B cell (primary cell): ENCODE data around the gene TPP2. TPM values are rescaled to one million over a fixed set of nuclear protein-coding genes. Genes with fewer than 3 reads are reported as not detected.
A peak's percentile ranks its signal among the peaks of the same experiment; 100 is the strongest.

Experiments
- ATAC-seq: fragments of 200-7000 bp; cut with Tn5 transposase; one replicate; pipeline ENCODE4 v1.10.0; 2021; ENCODE audit warnings: low read depth, mild to moderate bottlenecking, moderate number of reproducible peaks, moderate library complexity
- CTCF ChIA-PET: fragments of 350-600 bp; sonication (Branson Sonifier 250); formaldehyde crosslinking; loops from one replicate; lab custom pipeline; 2021; ENCODE audit warnings: antibody characterized with exemption, inconsistent platforms; lab: Charles Lee
- POLR2A ChIA-PET: fragments of 350-600 bp; sonication (Branson Sonifier 250); formaldehyde crosslinking; loops from one replicate; lab custom pipeline; 2021; ENCODE audit warnings: antibody characterized with exemption; lab: Charles Lee
- DNase-seq: peaks from one replicate; pipeline ENCODE4 v3.0.0; 2013
- H2AFZ ChIP-seq: 2 replicates; pipeline ENCODE4 v1.6.1; 2012; ENCODE audit warnings: mild to moderate bottlenecking, low read depth, low read length; ENCODE audit not compliant: insufficient read depth, poor library complexity, severe bottlenecking
- H3K27ac ChIP-seq, 2 donors: 1 replicate in 1 of 2; 2 replicates in 1 of 2; pipeline ENCODE4 v1.5.1; 2012 to 2013; ENCODE audit warnings: low read length in 2 of 2, mild to moderate bottlenecking in 2 of 2, moderate library complexity in 1 of 2
- H3K27me3 ChIP-seq, 4 experiments: fragments of 200-600 bp in 1 of 4; sonication (generic) in 1 of 4; replicated peaks in 1 of 4; 1 replicate in 2 of 4; 2 replicates in 2 of 4; pipeline versions ENCODE4 v1.6.1 to v1.7.0; 2013 to 2016; ENCODE audit warnings: low read length in 3 of 4, mild to moderate bottlenecking in 2 of 4, mixed read lengths in 1 of 4, moderate library complexity in 1 of 4; ENCODE audit not compliant: insufficient read depth in 4 of 4, control insufficient read depth in 3 of 4; ENCODE audit errors: control extremely low read depth in 1 of 4
- H3K36me3 ChIP-seq, 2 experiments: replicated peaks in 1 of 2; 1 replicate in 1 of 2; 2 replicates in 1 of 2; pipeline versions ENCODE4 v1.6.1 to v1.7.1; 2013; ENCODE audit warnings: low read length in 1 of 2; ENCODE audit not compliant: insufficient read depth in 2 of 2, control insufficient read depth in 1 of 2; ENCODE audit errors: control extremely low read depth in 1 of 2, extremely low read depth in 1 of 2
- H3K4me1 ChIP-seq, 2 donors: fragments of 200-600 bp in 1 of 2; sonication (generic) in 1 of 2; 1 replicate in 1 of 2; 2 replicates in 1 of 2; pipeline versions ENCODE4 v1.5.1 to v1.6.1; 2013 to 2017; ENCODE audit warnings: low read length in 2 of 2; ENCODE audit not compliant: control insufficient read depth in 2 of 2, insufficient read depth in 2 of 2
- H3K4me2 ChIP-seq: replicated peaks from 2 replicates; pipeline ENCODE3; 2012; ENCODE audit warnings: mild to moderate bottlenecking, low read depth, low read length; ENCODE audit not compliant: poor library complexity, severe bottlenecking
- H3K4me3 ChIP-seq, 5 experiments: fragments of 200-600 bp in 1 of 5; sonication (generic) in 1 of 5; 1 replicate in 3 of 5; 2 replicates in 2 of 5; pipeline versions ENCODE4 v1.5.1 to v1.7.0; 2011 to 2016; ENCODE audit warnings: low read length in 4 of 5, mild to moderate bottlenecking in 4 of 5, low read depth in 2 of 5, control low read depth in 1 of 5, moderate library complexity in 1 of 5; ENCODE audit not compliant: insufficient read depth in 1 of 5; ENCODE audit errors: control extremely low read depth in 1 of 5, extremely low read depth in 1 of 5
- H3K79me2 ChIP-seq: fragments of 200-600 bp; sonication (generic); one replicate; pipeline ENCODE4 v1.6.0; 2016; ENCODE audit warnings: low read length; ENCODE audit not compliant: control insufficient read depth, insufficient read depth
- H3K9ac ChIP-seq: fragments of 200-600 bp; sonication (generic); 2 replicates; pipeline ENCODE4 v1.6.1; 2017; ENCODE audit warnings: mild to moderate bottlenecking, low read length, moderate library complexity
- H3K9me3 ChIP-seq, 3 donors: one replicate each; pipeline versions ENCODE4 v1.6.1 to v1.7.1; 2013; ENCODE audit warnings: low read length in 2 of 3; ENCODE audit not compliant: control insufficient read depth in 2 of 3, insufficient read depth in 1 of 3; ENCODE audit errors: control extremely low read depth in 1 of 3
- H4K20me1 ChIP-seq: 2 replicates; pipeline ENCODE4 v1.6.0; 2012; ENCODE audit warnings: mild to moderate bottlenecking, low read length; ENCODE audit not compliant: insufficient read depth, control insufficient read depth, poor library complexity, severe bottlenecking
- H3K27ac Mint-ChIP-seq: one replicate; pipeline ENCODE4 v1.8.0; 2021; ENCODE audit warnings: mixed read lengths
- H3K27me3 Mint-ChIP-seq: one replicate; pipeline ENCODE4 v1.8.0; 2021; ENCODE audit warnings: mixed read lengths
- H3K4me1 Mint-ChIP-seq: one replicate; pipeline ENCODE4 v1.8.0; 2021; ENCODE audit warnings: mixed read lengths
- H3K4me3 Mint-ChIP-seq: one replicate; pipeline ENCODE4 v1.8.0; 2021; ENCODE audit warnings: mixed read lengths
- H3K9me3 Mint-ChIP-seq: one replicate; pipeline ENCODE4 v1.8.0; 2022; ENCODE audit warnings: mixed read lengths; ENCODE audit not compliant: insufficient read depth
- EZH2 ChIP-seq: IDR thresholded peaks from 2 replicates; pipeline ENCODE4 v1.6.1; 2012; ENCODE audit warnings: borderline replicate concordance, low read depth, mild to moderate bottlenecking, moderate library complexity, low read length; ENCODE audit not compliant: insufficient read depth, poor library complexity, severe bottlenecking
- WGBS: methylation state at CpG from one replicate; pipeline ENCODE4 v1.1.5; 2013; ENCODE audit warnings: missing lambda C conversion rate; ENCODE audit not compliant: insufficient coverage; 5-methylcytosine and 5-hydroxymethylcytosine counted together
- intact Hi-C: fragments of 100-400 bp; cut with micrococcal nuclease; formaldehyde crosslinking; loops from one replicate; pipeline ENCODE4 v1.10.0; 2022
- polyA plus RNA-seq: library from polyadenylated mRNA; depleted of rRNA; stranded (reverse); fragments of >200 nt; gene quantifications from 2 replicates; pipeline ENCODE4 v1.2.3, GENCODE V29; 2012
- total RNA-seq, 2 donors: library from RNA; stranded (reverse); fragments of 120-200 nt in 1 of 2; gene quantifications; 1 replicate in 1 of 2; 2 replicates in 1 of 2; pipeline versions ENCODE4 v1.2.3 to v1.2.4, GENCODE V29; 2013 to 2022
- TF ChIP-seq, protein P1 (sequence below): fragments of 200-600 bp; IDR thresholded peaks from one replicate; pipeline ENCODE4 v1.8.0; 2022; ENCODE audit warnings: antibody characterized with exemption, mild to moderate bottlenecking

TPP2 gene
- total and polyA plus RNA-seq, 2 donors (not counting 1 experiment from before 2014, with no cell fraction given) = 22.1 to 51.1 TPM

DNA sequence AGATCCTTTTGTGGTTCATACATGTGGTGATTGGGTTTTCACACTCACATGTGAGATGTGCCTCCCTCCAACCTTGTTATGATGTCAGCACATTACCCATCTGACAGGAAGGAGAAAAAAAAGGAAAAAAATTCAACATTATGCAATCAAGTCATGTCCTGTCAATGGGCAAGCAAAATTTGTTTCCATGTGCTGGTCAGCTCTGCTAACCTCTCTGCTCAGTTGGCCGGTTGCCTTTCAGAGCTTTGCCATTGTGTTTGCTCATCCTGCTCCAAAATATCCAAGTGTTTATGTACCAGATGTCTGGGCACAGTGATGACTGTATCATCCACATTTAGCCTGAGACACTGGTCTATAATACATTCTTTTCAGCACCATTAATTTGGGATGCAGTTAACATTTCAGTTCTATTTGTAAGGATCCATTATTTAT, 125.0 kb downstream of the TPP2 start:
- Mint-ChIP-seq H3K27me3 (peaks cover 24% of the 10 kb centered on the region), H3K4me1 (no peaks in the 10 kb centered on the region), H3K27ac (no peak overlapping the region), H3K9me3 (no peaks in the 10 kb centered on the region), H3K4me3 (no peak overlapping the region)
- Histone ChIP-seq H3K9ac (no peak overlapping the region), H3K4me1 (no peaks in the 10 kb centered on the region), H3K27me3 (peaks cover 0 to 2% (median 0%) of the 10 kb centered on the region in 4 experiments), H3K79me2 (no peaks in the 10 kb centered on the region), H3K27ac (no peak overlapping the region), H3K36me3 (no peaks in the 10 kb centered on the region), H3K9me3 (no peaks in the 10 kb centered on the region), H3K4me3 (no peak overlapping the region), H4K20me1 (no peaks in the 10 kb centered on the region), H3K4me2 (no peak overlapping the region), H2AFZ (no peak overlapping the region)
- 0% methylated on average over 1 of the region's 1 CpG for WGBS
- ATAC-seq (no peak), DNase-seq (no peak)
- no peak for TF ChIP-seq EZH2
- TF ChIP-seq, protein P1, sequence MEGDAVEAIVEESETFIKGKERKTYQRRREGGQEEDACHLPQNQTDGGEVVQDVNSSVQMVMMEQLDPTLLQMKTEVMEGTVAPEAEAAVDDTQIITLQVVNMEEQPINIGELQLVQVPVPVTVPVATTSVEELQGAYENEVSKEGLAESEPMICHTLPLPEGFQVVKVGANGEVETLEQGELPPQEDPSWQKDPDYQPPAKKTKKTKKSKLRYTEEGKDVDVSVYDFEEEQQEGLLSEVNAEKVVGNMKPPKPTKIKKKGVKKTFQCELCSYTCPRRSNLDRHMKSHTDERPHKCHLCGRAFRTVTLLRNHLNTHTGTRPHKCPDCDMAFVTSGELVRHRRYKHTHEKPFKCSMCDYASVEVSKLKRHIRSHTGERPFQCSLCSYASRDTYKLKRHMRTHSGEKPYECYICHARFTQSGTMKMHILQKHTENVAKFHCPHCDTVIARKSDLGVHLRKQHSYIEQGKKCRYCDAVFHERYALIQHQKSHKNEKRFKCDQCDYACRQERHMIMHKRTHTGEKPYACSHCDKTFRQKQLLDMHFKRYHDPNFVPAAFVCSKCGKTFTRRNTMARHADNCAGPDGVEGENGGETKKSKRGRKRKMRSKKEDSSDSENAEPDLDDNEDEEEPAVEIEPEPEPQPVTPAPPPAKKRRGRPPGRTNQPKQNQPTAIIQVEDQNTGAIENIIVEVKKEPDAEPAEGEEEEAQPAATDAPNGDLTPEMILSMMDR = no peak
- CTCF ChIA-PET = no interaction called here
- POLR2A ChIA-PET = no interaction called here
- intact Hi-C loops = no loop called here

DNA sequence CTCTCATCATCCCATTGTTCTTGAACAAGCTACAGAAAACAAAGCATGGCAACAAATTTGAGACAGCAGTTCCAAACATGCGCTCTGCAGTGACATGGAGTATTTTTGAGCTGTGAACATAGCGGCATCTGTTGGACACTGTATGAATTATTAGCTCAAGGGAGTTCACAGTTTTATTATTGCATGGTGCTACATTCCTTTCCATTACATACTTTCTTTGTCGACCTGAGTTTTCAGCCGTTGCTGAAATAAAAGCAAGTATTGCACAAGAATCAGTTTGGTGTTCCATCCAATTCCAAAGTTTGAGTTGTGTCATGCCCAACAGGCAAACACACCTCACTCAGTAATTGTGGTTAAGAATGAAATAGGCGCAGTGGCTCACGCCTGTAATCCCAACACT, 128.1 kb downstream of the TPP2 start:
- POLR2A ChIA-PET = no interaction called here
- H3K4me2 ChIP-seq = no peak overlapping the region

More for the DNA sequence above, 128.1 kb downstream of the TPP2 start:
- Mint-ChIP-seq H3K9me3 (peaks cover 3% of the 10 kb centered on the region), H3K27ac (no peak overlapping the region), H3K4me3 (no peak overlapping the region), H3K4me1 (no peaks in the 10 kb centered on the region), H3K27me3 (peaks cover 18% of the 10 kb centered on the region)
- Histone ChIP-seq H3K36me3 (no peaks in the 10 kb centered on the region), H3K4me1 (no peaks in the 10 kb centered on the region), H3K4me3 (no peak overlapping the region), H3K27me3 (peaks cover 0 to 2% (median 0%) of the 10 kb centered on the region in 4 experiments), H2AFZ (no peak overlapping the region), H3K9me3 (no peaks in the 10 kb centered on the region), H3K79me2 (no peaks in the 10 kb centered on the region), H4K20me1 (no peaks in the 10 kb centered on the region), H3K27ac (no peak overlapping the region), H3K9ac (no peak overlapping the region)
- intact Hi-C loops = loop anchor here (1.0 kb wide), 1 partner anchor 145 kb away; no protein-coding TSS in a partner anchor
- DNase-seq = peak; percentile 3
- ATAC-seq = no peak
- CTCF ChIA-PET = interaction anchor here (0.9 to 1.6 kb wide), 4 partner anchors 65 to 145 kb away, joined by 3 to 7 read pairs (median 6); no protein-coding TSS in a partner anchor
- 74% methylated on average over 3 of the region's 6 CpGs for WGBS
- TF ChIP-seq, protein P1 = no peak
- TF ChIP-seq EZH2 = no peak
